ENCODE data around the gene PUSL1.

PUSL1 gene

GRCh38 chr1:1356796-1357401 is 48.5 kb downstream of the PUSL1 start:
- no peak for DNase-seq

GRCh38 chr1:1357871-1358432 is 49.6 kb downstream of the PUSL1 start:
- DNase-seq, result no peak

DNA sequence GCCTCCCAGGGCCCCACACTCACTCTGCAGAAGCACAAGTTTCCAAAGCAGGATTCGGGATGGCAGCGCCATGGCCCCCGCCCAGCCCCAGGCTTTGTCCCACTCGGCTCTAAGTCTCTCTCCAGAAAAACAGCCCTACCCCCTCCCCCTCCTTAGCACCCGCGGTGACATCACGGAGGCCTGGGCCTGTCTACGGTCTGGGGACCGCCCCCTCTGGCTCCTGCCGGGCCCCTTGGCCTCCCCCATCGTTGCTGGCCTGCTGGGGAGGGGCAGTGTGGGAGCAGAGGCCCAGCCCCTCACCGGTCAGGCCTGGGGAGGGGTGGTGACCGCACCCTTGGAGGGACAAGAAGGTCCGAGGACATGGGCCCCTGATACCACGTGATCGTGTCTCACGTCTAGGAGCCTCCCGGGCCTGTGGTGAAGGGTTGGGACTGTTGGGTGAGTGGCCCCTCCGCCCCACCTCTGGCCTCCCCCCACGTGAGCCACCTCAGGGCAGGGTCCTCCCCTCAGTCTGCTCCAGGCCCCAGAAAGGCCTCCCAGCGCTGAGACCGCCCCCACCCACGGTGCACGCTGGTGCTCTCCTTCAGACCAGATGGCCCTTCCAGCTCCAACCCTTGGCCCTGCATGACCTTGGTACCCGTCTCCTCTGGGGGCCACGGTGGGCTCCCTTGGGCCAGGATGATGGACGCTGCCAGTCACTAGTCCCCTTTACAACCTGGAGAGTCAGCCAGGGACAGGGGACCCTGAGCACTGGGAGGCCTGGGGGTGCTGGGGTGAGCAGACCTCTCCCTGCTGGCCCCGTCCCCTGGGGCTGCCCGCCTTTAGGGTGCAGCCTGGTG is 50.3 kb downstream of the PUSL1 start, which contains the start of gene MXRA8:
Gene MXRA8 (minus strand): TSS at position 123 of the 839 bp plus-strand sequence. CDS start 51 bp downstream, at position 72.
- no peak for DNase-seq

DNA sequence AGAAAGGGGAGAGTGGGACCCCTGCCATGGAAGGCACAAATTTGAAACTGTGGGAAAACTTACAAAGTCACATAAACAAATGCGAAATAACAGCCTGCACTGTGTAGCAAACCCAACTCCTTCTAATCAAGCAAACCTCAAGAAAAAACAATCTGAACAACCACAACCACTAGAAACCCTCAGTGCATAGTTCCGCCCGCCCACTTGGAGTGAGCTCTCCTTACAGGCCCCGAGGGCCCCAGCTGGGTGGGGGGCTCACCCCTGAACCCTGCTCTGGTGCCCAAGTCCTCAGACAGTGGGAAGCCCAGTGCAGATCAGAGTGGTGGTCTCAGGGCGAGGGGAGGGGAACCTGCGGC is 50.9 kb downstream of the PUSL1 start:
- no peak for DNase-seq

DNA sequence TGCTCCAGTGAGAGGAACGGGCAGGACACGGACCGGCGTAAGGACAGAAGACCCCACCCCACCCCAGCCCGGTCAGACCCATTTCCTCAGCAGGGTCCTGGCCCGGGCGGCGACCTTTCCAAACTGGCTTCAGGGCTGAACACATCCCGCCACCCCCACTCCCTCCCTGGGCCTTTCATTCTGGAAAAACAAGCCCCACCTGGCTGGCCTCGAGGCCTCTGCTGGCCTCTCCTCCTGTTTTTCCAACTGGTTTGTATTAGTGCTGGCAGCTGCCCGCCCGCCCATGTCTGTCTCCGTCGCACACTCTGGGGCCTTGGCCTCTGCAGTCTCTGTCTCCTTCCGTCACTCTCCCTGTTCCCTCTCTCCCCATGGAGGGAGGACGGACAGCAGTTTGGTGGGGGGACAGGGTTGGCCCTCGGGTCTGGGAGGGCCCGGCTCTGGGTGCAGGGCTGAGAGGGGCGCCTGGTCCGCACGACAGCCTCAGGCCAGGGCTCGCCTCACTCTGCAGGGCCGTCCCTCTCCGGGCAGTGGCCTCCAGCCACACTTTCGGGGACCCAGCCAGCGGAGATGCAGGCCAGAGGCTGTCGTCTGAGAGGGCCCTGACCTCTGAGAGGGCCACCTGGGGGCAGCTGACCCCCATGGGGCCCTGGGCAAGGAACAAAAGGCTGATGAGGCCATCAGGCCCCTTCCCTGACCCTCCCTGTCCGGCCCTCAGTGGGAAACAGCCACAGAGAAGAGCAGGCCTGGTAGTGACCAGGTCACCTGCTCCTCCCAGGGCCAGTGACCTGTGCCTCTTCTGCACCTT is 51.5 kb downstream of the PUSL1 start:
- no peak for DNase-seq

GRCh38 chr1:1360506-1361169 is 52.2 kb downstream of the PUSL1 start:
- DNase-seq, result no peak

Data from activated gamma-delta T cell (primary cell).